ENCODE data around the gene FBXL7. TPM values are rescaled to one million over a fixed set of nuclear protein-coding genes. Genes with fewer than 3 reads are reported as not detected.

The FBXL7 gene
- total and polyA plus RNA-seq, 2 experiments from 2014 or later, result 3.2 to 7.5 TPM

DNA sequence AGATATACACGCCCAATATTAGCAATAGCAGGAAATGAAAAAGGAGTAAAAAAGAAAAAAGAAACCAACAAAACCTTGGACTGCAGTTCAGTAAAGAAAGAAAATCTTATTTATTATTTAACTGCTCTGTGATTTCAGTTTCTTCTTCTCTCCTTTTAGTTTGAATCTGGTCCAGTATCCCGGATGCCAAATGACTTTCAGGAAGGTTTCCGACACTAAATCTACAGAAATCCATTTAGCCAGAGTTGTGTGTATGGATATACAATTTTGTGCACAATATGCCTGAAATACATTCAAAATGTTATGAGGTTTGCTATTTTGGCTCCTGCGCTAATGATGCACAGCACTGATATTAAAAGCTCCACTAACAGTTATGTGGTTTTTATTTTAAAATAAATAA, 64.5 kb downstream of the FBXL7 start:
- Histone ChIP-seq H3K79me2 (ENCODE audit: insufficient read depth) (peaks cover 5% of the 10 kb centered on the region; the same call in 1 of the 2 replicates), H3K27ac (no peak overlapping the region), H3K27me3 (replicated peaks; ENCODE audit: insufficient read depth) (no peaks in the 10 kb centered on the region), H3K36me3 (ENCODE audit: low read depth) (peaks cover 10% of the 10 kb centered on the region; the same call in 1 of the 2 replicates), H3K4me2 (ENCODE audit: unreplicated experiment) (no peak overlapping the region), H2AFZ (no peak overlapping the region), H3K9ac (no peak overlapping the region), H3F3A (ENCODE audit: insufficient read depth) (peaks cover 18% of the 10 kb centered on the region; the same call in 1 of the 2 replicates), H3K9me2 (ENCODE audit: insufficient read depth) (no peaks in the 10 kb centered on the region), H3K4me1 (ENCODE audit: insufficient read depth) (peaks cover 13% of the 10 kb centered on the region), H4K20me1 (ENCODE audit: insufficient read depth) (no peaks in the 10 kb centered on the region), H3K4me3 (no peak overlapping the region), H3K9me3 (ENCODE audit: low read depth) (no peaks in the 10 kb centered on the region)
- 81 to 87% methylated on average over 4 of the region's 4 CpGs for WGBS, 2 experiments (ENCODE audit: low coverage in 1 of 2, low lambda C conversion rate in 2 of 2, missing lambda C conversion rate in 2 of 2)
- in situ Hi-C loops (cut with MboI), result no loop called here
- no peak for DNase-seq
- TF ChIP-seq EZH2phosphoT487 (IDR thresholded peaks at IDR 0.05; ENCODE audit: insufficient read depth, low read depth) (no peak), EZH2 (IDR thresholded peaks at IDR 0.05; ENCODE audit: insufficient read depth, poor library complexity, severe bottlenecking) (no peak)

DNA sequence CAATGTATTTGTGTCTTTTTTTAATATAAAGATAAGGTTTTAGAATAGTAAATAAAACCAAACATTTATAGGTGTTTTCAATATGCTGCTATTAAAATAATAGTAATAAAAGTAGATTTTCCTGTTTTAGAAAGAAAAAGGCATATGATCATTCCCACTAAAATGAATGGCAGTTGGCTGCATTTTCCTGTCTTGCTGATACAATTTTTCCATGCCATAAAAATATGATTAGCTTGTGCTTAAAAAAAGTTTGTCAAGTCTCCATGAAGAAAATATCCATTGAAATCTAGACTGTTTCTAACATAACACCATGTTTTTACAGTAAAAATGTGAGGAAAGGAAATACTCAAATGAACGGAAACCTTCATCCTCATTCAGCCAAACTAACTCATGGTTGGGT, 65.0 kb downstream of the FBXL7 start:
- Histone ChIP-seq H3K27ac (no peak overlapping the region), H3K4me1 (ENCODE audit: insufficient read depth) (peaks cover 13% of the 10 kb centered on the region), H4K20me1 (ENCODE audit: insufficient read depth) (no peaks in the 10 kb centered on the region), H3K9ac (no peak overlapping the region), H3K27me3 (replicated peaks; ENCODE audit: insufficient read depth) (no peaks in the 10 kb centered on the region), H3K79me2 (ENCODE audit: insufficient read depth) (peaks cover 5% of the 10 kb centered on the region; the same call in 1 of the 2 replicates), H3K36me3 (ENCODE audit: low read depth) (peaks cover 10% of the 10 kb centered on the region; the same call in 1 of the 2 replicates), H3K4me3 (no peak overlapping the region), H3F3A (ENCODE audit: insufficient read depth) (peaks cover 18% of the 10 kb centered on the region; the same call in 1 of the 2 replicates), H3K4me2 (ENCODE audit: unreplicated experiment) (no peak overlapping the region), H2AFZ (no peak overlapping the region), H3K9me3 (ENCODE audit: low read depth) (no peaks in the 10 kb centered on the region), H3K9me2 (ENCODE audit: insufficient read depth) (no peaks in the 10 kb centered on the region)
- no peak for DNase-seq
- TF ChIP-seq EZH2 (IDR thresholded peaks at IDR 0.05; ENCODE audit: insufficient read depth, poor library complexity, severe bottlenecking), result no peak
- TF ChIP-seq EZH2phosphoT487 (IDR thresholded peaks at IDR 0.05; ENCODE audit: insufficient read depth, low read depth), result no peak
- WGBS, 2 experiments (ENCODE audit: low coverage in 1 of 2, low lambda C conversion rate in 2 of 2, missing lambda C conversion rate in 2 of 2), result 98 to 100% methylated on average over 1 of the region's 1 CpG
- in situ Hi-C loops (cut with MboI), result no loop called here

DNA sequence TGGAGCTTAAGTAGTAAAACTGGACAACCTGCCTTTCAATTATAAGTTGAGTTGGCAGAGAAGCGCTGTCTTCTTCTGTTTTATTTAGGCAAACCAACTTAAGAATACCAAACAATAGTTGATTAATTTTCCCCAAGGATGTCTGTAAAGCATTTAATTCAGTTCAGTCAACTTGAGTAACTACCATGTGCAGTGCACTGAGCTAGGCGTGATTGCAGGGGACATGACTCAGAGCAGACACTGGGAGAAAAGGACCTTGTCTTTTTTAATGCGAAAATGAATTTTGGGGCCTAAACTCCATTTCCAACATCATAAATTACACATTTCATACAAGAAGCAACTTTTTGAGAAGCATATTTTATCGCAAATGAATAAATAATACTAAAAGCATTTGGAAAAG, 66.3 kb downstream of the FBXL7 start:
- Histone ChIP-seq H3K4me3 (no peak overlapping the region), H4K20me1 (ENCODE audit: insufficient read depth) (no peaks in the 10 kb centered on the region), H3K36me3 (ENCODE audit: low read depth) (peaks cover 8% of the 10 kb centered on the region; the same call in 1 of the 2 replicates), H3K9ac (no peak overlapping the region), H3K9me3 (ENCODE audit: low read depth) (no peaks in the 10 kb centered on the region), H3F3A (ENCODE audit: insufficient read depth) (peaks cover 18% of the 10 kb centered on the region; the same call in 1 of the 2 replicates), H3K79me2 (ENCODE audit: insufficient read depth) (peaks cover 16% of the 10 kb centered on the region), H3K4me2 (ENCODE audit: unreplicated experiment) (no peak overlapping the region), H3K4me1 (ENCODE audit: insufficient read depth) (peaks cover 13% of the 10 kb centered on the region), H3K9me2 (ENCODE audit: insufficient read depth) (no peaks in the 10 kb centered on the region), H3K27me3 (replicated peaks; ENCODE audit: insufficient read depth) (no peaks in the 10 kb centered on the region), H2AFZ (no peak overlapping the region), H3K27ac (no peak overlapping the region)
- in situ Hi-C loops (cut with MboI), result no loop called here
- 23 to 28% methylated on average over 4 of the region's 4 CpGs for WGBS, 2 experiments (ENCODE audit: low coverage in 1 of 2, low lambda C conversion rate in 2 of 2, missing lambda C conversion rate in 2 of 2)
- TF ChIP-seq EZH2 (IDR thresholded peaks at IDR 0.05; ENCODE audit: insufficient read depth, poor library complexity, severe bottlenecking) (no peak), EZH2phosphoT487 (IDR thresholded peaks at IDR 0.05; ENCODE audit: insufficient read depth, low read depth) (no peak)
- DNase-seq, result peak; percentile 54

DNA sequence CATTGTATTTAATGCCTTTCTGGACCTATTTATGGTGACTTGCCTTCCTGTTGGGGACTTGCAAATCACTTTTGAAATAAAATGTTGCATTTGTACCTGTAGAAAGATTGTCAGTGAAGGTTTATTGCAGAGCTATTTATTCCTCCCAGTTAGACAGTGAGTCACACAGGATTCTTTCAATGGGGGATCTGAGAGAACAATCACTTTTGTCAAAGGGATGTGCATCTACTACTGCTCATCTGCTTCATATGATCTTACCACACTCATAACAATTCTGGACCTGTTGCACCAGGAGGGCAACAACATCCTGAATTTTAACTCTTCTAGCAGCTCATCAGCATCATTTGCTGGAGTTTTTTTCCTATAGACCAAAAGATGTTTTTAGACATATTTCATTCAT, 66.8 kb downstream of the FBXL7 start:
- in situ Hi-C loops (cut with MboI), result no loop called here
- no peaks in the 10 kb centered on the region for H3K9me3 ChIP-seq (ENCODE audit: low read depth)
- H3K9ac ChIP-seq, result no peak overlapping the region
- peak; percentile 42 for DNase-seq
- H3K4me2 ChIP-seq (ENCODE audit: unreplicated experiment), result no peak overlapping the region
- peaks cover 21% of the 10 kb centered on the region for H3K79me2 ChIP-seq (ENCODE audit: insufficient read depth)
- H4K20me1 ChIP-seq (ENCODE audit: insufficient read depth), result no peaks in the 10 kb centered on the region
- H3F3A ChIP-seq (ENCODE audit: insufficient read depth), result peaks cover 18% of the 10 kb centered on the region; the same call in 1 of the 2 replicates
- H3K27ac ChIP-seq, result no peak overlapping the region
- no peak for TF ChIP-seq EZH2phosphoT487 (IDR thresholded peaks at IDR 0.05; ENCODE audit: insufficient read depth, low read depth)
- H3K4me1 ChIP-seq (ENCODE audit: insufficient read depth), result peaks cover 13% of the 10 kb centered on the region
- no peak overlapping the region for H2AFZ ChIP-seq
- no peak overlapping the region for H3K4me3 ChIP-seq
- peaks cover 3% of the 10 kb centered on the region; the same call in 1 of the 2 replicates for H3K36me3 ChIP-seq (ENCODE audit: low read depth)
- H3K27me3 ChIP-seq (replicated peaks; ENCODE audit: insufficient read depth), result no peaks in the 10 kb centered on the region
- H3K9me2 ChIP-seq (ENCODE audit: insufficient read depth), result no peaks in the 10 kb centered on the region

DNA sequence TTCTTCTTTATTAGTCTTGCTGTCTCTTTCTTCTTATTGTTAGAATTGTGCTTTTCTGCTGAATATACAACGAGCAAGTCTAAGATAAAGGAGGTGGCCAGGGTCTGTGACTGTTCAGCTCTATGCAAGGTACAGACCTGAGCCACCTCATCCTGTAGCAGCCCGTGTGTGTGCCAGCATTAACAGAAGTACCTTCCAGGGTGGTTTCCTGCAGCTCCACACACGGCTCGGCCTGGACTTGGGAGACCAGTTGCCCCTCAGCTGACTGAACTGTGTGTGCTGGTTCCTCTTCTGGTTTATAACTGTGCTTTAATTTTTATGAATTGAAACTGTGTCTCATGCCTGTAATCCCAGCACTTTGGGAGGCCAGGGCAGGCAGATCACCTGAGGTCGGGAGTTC, 70.5 kb downstream of the FBXL7 start:
- Histone ChIP-seq H3K4me3 (no peak overlapping the region), H2AFZ (no peak overlapping the region), H3K9me2 (ENCODE audit: insufficient read depth) (no peaks in the 10 kb centered on the region), H3K4me2 (ENCODE audit: unreplicated experiment) (no peak overlapping the region), H3K9me3 (ENCODE audit: low read depth) (no peaks in the 10 kb centered on the region), H3K27me3 (replicated peaks; ENCODE audit: insufficient read depth) (no peaks in the 10 kb centered on the region), H3K79me2 (ENCODE audit: insufficient read depth) (peaks cover 48% of the 10 kb centered on the region), H3K9ac (no peak overlapping the region), H3K4me1 (ENCODE audit: insufficient read depth) (peaks cover 24% of the 10 kb centered on the region), H3F3A (ENCODE audit: insufficient read depth) (peaks cover 18% of the 10 kb centered on the region; the same call in 1 of the 2 replicates), H4K20me1 (ENCODE audit: insufficient read depth) (no peaks in the 10 kb centered on the region; the same call in 1 of the 2 replicates), H3K36me3 (ENCODE audit: low read depth) (no peaks in the 10 kb centered on the region), H3K27ac (no peak overlapping the region)
- in situ Hi-C loops (cut with MboI), result no loop called here
- WGBS, 2 experiments (ENCODE audit: low coverage in 1 of 2, low lambda C conversion rate in 2 of 2, missing lambda C conversion rate in 2 of 2), result 96% methylated on average over 5 of the region's 5 CpGs
- TF ChIP-seq EZH2phosphoT487 (IDR thresholded peaks at IDR 0.05; ENCODE audit: insufficient read depth, low read depth), result no peak
- TF ChIP-seq EZH2 (IDR thresholded peaks at IDR 0.05; ENCODE audit: insufficient read depth, poor library complexity, severe bottlenecking), result no peak
- no peak for DNase-seq

Data from GM23248 (cell line).